ENCODE data around the gene CFAP299.

CFAP299 gene

GRCh38 chr4:80878218-80878617 lies 542.7 kb downstream of the CFAP299 start:
- Histone ChIP-seq H3K4me3 (ENCODE audit: low read depth, low read length) (no peak overlapping the region), H3K27ac (no peak overlapping the region), H3K36me3 (replicated peaks) (no peaks in the 10 kb centered on the region), H3K27me3 (replicated peaks) (no peaks in the 10 kb centered on the region)
- no peak for DNase-seq
- TF ChIP-seq, protein P1, sequence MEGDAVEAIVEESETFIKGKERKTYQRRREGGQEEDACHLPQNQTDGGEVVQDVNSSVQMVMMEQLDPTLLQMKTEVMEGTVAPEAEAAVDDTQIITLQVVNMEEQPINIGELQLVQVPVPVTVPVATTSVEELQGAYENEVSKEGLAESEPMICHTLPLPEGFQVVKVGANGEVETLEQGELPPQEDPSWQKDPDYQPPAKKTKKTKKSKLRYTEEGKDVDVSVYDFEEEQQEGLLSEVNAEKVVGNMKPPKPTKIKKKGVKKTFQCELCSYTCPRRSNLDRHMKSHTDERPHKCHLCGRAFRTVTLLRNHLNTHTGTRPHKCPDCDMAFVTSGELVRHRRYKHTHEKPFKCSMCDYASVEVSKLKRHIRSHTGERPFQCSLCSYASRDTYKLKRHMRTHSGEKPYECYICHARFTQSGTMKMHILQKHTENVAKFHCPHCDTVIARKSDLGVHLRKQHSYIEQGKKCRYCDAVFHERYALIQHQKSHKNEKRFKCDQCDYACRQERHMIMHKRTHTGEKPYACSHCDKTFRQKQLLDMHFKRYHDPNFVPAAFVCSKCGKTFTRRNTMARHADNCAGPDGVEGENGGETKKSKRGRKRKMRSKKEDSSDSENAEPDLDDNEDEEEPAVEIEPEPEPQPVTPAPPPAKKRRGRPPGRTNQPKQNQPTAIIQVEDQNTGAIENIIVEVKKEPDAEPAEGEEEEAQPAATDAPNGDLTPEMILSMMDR (IDR thresholded peaks at IDR 0.05; ENCODE audit: low read depth, low read length, missing control alignments) = no peak
- in situ Hi-C loops (cut with HindIII; ENCODE audit: low pct_ligation_motif_present, low sequenced_read_pairs) = no loop called here

DNA sequence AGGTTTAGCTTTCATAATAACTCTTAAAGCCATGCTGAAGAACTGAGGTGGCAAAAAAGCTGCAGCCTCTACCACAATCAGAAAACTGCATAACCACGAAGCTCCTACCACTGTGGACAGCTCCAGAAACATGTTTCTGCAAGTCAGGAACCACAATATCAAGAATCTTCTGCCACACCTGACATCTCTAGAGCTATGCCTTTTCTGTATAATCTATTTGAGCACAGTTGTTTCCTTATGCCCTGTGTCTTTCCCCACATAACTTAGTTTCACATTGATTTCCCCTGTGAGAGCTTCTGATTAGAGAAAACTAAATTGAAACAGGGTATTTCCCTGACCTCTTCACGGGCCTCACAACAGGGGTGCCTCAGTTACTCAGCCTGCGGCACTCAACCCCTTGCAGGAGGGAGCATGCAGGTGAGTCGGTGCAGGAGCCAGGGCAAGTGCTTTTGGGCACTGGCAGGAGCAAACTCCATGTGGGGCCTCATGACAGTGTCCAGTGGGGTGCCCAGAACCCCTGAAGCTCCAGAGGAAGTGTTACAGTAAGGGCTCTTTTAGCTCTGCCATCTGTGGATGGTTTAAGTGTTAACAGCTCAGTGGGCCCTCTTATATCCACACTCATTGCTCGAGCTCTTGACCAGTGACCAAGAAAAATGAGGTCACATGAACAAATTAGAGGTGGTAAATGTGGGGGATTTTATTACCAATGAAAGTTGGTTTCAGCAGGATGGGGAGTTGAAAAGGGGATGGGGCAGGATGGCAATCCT lies 562.2 kb downstream of the CFAP299 start:
- in situ Hi-C loops (cut with HindIII; ENCODE audit: low pct_ligation_motif_present, low sequenced_read_pairs) = no loop called here
- TF ChIP-seq, protein P1 (IDR thresholded peaks at IDR 0.05; ENCODE audit: low read depth, low read length, missing control alignments) = no peak
- Histone ChIP-seq H3K27ac (no peak overlapping the region), H3K27me3 (replicated peaks) (no peaks in the 10 kb centered on the region), H3K36me3 (replicated peaks) (no peaks in the 10 kb centered on the region), H3K4me3 (ENCODE audit: low read depth, low read length) (no peak overlapping the region)
- no peak for DNase-seq

GRCh38 chr4:80900908-80901307 lies 565.4 kb downstream of the CFAP299 start:
- Histone ChIP-seq H3K4me3 (ENCODE audit: low read depth, low read length) (no peak overlapping the region), H3K27ac (no peak overlapping the region), H3K27me3 (replicated peaks) (no peaks in the 10 kb centered on the region), H3K36me3 (replicated peaks) (no peaks in the 10 kb centered on the region)
- DNase-seq = no peak
- in situ Hi-C loops (cut with HindIII; ENCODE audit: low pct_ligation_motif_present, low sequenced_read_pairs) = no loop called here
- TF ChIP-seq, protein P1 (IDR thresholded peaks at IDR 0.05; ENCODE audit: low read depth, low read length, missing control alignments) = no peak

GRCh38 chr4:80903020-80903419 lies 567.5 kb downstream of the CFAP299 start:
- in situ Hi-C loops (cut with HindIII; ENCODE audit: low pct_ligation_motif_present, low sequenced_read_pairs) = no loop called here
- TF ChIP-seq, protein P1 (IDR thresholded peaks at IDR 0.05; ENCODE audit: low read depth, low read length, missing control alignments) = no peak
- DNase-seq = no peak
- Histone ChIP-seq H3K27ac (no peak overlapping the region), H3K4me3 (ENCODE audit: low read depth, low read length) (no peak overlapping the region), H3K27me3 (replicated peaks) (no peaks in the 10 kb centered on the region), H3K36me3 (replicated peaks) (no peaks in the 10 kb centered on the region)

- Histone ChIP-seq H3K36me3 (replicated peaks) (no peaks in the 10 kb centered on the region), H3K27ac (no peak overlapping the region), H3K4me3 (ENCODE audit: low read depth, low read length) (no peak overlapping the region), H3K27me3 (replicated peaks) (no peaks in the 10 kb centered on the region)
- DNase-seq = no peak
- TF ChIP-seq, protein P1 (IDR thresholded peaks at IDR 0.05; ENCODE audit: low read depth, low read length, missing control alignments) = no peak
- in situ Hi-C loops (cut with HindIII; ENCODE audit: low pct_ligation_motif_present, low sequenced_read_pairs) = no loop called here
Observed at GRCh38 chr4:80909938-80910337, 574.4 kb downstream of the CFAP299 start.

DNA sequence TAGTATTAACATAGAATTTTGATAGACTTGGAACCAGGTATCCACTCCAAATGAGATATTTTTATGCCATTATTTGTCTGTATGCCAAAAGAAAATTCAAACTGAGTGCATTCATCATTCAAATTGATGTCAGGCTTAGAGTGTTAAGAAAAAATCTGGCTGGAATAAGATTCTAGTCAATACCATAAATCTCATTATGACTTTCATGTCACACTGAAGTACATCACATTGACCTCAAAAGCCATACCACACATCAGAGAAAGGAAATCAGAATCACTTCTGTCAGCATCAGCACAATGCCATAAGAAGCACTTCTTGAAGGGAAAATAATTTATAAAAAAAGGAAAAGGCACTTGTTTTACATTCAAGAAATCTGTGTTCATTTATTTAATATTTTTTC lies 575.9 kb downstream of the CFAP299 start:
- Histone ChIP-seq H3K4me3 (ENCODE audit: low read depth, low read length) (no peak overlapping the region), H3K27me3 (replicated peaks) (no peaks in the 10 kb centered on the region), H3K36me3 (replicated peaks) (no peaks in the 10 kb centered on the region), H3K27ac (no peak overlapping the region)
- DNase-seq = no peak
- TF ChIP-seq, protein P1 (IDR thresholded peaks at IDR 0.05; ENCODE audit: low read depth, low read length, missing control alignments) = no peak
- in situ Hi-C loops (cut with HindIII; ENCODE audit: low pct_ligation_motif_present, low sequenced_read_pairs) = no loop called here

All from brain microvascular endothelial cell (primary cell).